Measurements from ENCODE around the gene TRIM7.
A peak's percentile ranks its signal among the peaks of the same experiment; 100 is the strongest.
"Not testable (repeated sequence)": the region's sequence is repeated elsewhere in the genome, so short reads cannot be mapped to it uniquely, and the experiment has no call there.

TRIM7 gene

DNA sequence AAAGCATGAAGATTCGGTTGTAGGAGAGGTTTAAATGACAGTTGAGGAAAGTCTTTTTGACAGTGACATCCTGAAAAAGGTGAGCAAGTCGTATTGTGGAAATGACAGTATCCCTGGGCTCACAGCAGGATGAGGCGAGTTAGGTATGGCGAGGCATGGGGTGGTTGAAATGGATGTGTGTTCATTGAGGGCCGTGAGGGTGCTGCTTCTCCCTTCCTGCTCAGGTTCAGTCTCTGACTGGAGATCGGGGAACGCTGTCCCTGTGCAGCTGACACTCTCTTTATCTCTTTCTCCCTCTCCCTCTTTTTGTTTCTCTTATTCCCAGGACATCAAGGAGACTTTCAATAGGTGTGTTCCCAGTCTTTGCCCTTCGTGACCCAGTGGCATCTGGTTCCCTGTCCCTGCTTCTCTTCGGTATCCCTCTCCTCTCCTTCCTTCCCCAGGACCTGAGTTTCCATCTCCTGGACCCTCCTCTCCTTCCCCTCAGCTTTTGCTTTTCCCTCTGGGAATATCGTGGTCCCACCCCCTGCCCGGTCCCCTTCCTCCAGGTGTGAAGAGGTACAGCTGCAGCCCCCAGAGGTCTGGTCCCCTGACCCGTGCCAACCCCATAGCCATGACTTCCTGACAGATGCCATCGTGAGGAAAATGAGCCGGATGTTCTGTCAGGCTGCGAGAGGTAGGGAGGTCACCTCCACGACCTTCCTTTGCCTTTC lies 28.2 kb upstream of the TRIM7 start:
- no peak for DNase-seq (ENCODE audit: low read depth)

- DNase-seq (ENCODE audit: low read depth), result no peak
Measured at GRCh38 chr5:181232593-181232992, 27.6 kb upstream of the TRIM7 start.

DNA sequence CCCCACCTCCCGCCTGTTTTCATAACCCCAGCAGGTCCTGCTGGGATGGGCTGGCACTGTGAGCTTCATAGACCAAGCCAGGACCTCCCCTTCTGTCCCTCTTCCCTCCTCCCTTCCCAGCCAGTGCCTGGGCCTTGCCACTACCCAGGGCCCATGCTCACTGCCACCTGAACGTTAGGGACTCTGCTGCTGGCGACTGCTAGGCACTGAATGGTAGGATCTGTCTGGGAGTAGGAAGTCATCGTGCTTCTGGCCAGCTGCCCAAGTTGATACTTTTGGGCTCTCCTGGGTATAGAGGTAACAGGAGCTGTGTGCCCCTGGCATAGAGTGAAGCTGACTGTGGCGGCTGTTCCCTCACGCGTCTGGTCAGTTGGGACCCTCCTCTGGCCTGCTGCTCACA lies 26.4 kb upstream of the TRIM7 start:
- DNase-seq (ENCODE audit: low read depth), result no peak

GRCh38 chr5:181230551-181230950 lies 25.6 kb upstream of the TRIM7 start:
- no peak for DNase-seq (ENCODE audit: low read depth)

- no peak for DNase-seq (ENCODE audit: low read depth)
Measured at GRCh38 chr5:181229996-181230395, 25.0 kb upstream of the TRIM7 start.

- no peak for DNase-seq (ENCODE audit: low read depth)
Measured at GRCh38 chr5:181224390-181225229, 19.6 kb upstream of the TRIM7 start.

DNA sequence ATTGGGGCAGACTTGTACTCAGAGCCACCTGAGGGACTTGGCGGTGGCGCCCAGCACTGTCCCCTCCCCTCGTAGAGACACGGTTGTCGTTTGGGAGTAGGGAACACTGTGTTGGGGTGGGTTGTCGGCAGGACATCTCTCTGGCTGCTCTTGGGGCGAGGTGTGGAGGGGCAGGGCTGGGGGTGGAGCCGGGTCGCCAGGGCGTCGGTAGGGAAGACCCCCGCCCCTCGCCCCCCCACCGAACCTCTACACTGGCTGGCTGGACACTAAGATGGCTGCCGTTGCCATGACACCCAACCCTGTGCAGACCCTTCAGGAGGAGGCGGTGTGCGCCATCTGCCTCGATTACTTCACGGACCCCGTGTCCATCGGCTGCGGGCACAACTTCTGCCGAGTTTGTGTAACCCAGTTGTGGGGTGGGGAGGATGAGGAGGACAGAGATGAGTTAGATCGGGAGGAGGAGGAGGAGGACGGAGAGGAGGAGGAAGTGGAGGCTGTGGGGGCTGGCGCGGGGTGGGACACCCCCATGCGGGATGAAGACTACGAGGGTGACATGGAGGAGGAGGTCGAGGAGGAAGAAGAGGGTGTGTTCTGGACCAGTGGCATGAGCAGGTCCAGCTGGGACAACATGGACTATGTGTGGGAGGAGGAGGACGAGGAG lies 18.9 kb upstream of the TRIM7 start:
- no peak for DNase-seq (ENCODE audit: low read depth)

DNA sequence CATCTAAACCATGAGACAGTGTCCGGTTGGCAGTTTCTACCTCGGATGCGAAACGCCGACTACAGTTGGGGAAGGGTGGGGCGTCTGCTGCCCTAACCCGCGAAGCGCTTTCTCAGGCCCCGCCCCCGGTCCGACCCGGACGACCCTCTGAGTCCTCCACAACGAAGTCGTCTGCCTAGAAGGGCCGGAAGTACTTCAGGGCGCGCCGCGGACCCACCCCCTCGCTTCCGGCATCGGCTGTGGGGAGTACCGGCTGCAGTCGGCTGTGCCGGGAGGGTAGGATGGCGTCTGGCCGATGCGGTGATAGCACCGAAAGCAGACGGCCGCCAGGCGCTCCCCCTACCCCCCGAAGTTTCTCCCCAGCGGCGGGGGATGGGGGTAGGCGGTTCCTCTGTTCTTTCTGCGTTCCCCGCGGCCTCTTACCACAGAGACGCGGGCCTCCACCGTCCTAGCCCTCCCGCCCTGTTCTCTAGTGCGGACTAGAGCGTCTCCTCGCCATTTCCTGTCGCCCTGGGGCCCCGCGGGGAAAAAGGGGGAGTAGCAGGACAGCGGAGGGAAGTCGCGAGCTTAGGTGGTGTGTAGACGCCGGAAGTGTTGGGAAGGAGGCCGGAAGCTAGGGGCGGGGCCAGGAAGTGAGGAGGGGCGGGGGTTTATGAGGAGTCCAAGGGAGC lies 18.2 kb upstream of the TRIM7 start, which contains the start of gene TRIM41:
Gene TRIM41, plus strand, starts transcription at position 224 of the 671 bp plus-strand sequence. CDS start 719 bp downstream, outside the sequence.
- DNase-seq (ENCODE audit: low read depth), result peak; percentile 97

- DNase-seq (ENCODE audit: low read depth), result no peak
Measured at GRCh38 chr5:181222630-181223057, 17.6 kb upstream of the TRIM7 start.

GRCh38 chr5:181221792-181222629 lies 17.0 kb upstream of the TRIM7 start:
- DNase-seq (ENCODE audit: low read depth), result peak; percentile 96

DNA sequence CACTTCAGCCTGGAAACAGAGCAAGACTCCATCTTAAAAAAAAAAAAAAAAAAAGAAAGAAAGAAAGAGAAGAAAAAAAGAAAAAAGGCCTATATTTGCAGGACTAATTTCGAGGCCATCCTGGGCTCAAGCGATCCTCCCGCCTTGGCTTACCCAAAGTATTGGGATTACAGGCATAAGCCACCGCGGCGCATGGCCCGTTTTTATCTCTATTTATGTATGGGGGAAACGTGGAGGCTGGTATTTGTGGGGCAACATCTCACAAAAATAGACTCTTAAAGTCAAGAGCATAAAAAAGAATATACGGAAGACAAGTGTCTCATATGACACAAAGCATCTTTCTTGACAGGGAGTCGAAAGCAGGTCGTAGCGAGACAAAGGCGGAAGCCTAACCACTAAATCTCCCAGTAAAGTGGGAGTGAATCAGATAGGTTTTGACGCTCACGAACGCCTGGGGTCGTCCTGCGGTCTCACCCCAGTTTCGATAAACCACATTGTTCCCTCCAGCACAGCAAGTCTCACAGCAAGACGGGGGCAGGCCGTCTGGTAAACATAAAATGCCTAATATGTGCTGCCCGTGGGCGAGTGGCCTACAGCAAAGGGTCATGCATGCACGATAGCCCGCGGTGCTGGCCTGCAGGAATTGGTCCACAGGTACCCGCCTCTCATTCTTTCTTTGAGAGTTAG lies 16.3 kb upstream of the TRIM7 start:
- DNase-seq (ENCODE audit: low read depth), result no peak

- DNase-seq (ENCODE audit: low read depth), result no peak
Measured at GRCh38 chr5:181220178-181220515, 15.2 kb upstream of the TRIM7 start.

DNA sequence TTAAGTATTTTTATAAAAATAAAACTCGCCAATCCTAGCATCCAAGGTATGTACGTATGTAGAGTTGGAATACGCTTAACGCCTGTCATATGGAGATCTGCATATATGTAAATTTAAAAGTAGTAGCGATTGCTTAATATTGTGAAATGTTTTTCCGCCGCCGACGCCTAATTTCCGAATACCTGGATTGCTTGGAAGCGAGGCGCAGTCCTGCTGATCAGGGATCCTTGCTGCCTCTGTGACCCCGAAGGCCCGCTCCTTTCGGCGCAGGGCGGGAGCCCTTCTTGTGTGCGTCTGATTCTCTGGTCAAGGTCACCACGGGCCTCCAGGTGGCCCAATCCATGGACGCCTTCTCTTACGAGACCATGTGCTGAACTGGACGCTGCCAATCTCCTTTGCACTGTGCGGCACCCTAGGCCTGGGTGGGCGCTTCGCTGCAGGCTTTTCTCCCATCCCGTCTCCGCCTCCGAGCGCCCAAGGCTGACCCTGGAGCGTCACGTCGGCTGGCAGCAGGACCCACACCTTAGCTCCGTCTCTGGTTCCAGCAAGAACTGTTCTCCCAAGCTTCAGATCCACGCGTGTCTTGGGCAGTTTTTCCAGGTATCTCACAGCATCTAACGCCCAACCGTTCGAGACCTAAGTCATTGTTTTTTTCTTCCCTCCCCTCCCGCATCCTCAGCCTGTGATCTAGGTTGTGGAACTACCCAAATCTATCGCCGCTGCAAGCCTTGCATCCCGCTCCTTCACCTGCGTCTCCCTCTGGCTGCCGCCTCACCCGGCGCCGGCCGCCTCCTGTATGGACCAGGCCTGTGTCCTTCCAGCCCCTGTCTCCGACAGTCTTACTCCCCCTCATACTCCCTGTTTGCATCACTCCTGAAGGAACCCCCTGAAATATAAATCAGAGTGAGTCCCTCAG lies 14.5 kb upstream of the TRIM7 start:
- DNase-seq (ENCODE audit: low read depth), result no peak

DNA sequence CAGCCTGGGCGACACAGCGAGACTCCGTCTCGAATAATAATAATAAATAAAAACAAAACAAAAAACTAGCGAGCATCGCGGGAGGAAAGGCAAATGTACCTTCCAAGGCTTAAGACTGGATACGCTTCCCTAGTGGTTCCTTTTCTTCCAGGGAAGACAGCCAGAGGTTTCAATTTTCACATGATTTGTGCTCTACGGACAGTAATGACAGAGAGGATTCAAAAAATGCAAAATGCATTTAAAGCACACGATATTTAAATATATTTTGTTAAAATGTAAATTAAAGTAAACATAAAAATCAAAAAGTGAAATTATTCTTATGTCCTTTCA lies 13.8 kb upstream of the TRIM7 start:
- DNase-seq (ENCODE audit: low read depth), result no peak

GRCh38 chr5:181217803-181218062 lies 12.7 kb upstream of the TRIM7 start:
- no peak for DNase-seq (ENCODE audit: low read depth)

- no peak for DNase-seq (ENCODE audit: low read depth)
Measured at GRCh38 chr5:181217111-181217802, 12.3 kb upstream of the TRIM7 start.

- no peak for DNase-seq (ENCODE audit: low read depth)
Measured at GRCh38 chr5:181215997-181216989, 11.3 kb upstream of the TRIM7 start.

DNA sequence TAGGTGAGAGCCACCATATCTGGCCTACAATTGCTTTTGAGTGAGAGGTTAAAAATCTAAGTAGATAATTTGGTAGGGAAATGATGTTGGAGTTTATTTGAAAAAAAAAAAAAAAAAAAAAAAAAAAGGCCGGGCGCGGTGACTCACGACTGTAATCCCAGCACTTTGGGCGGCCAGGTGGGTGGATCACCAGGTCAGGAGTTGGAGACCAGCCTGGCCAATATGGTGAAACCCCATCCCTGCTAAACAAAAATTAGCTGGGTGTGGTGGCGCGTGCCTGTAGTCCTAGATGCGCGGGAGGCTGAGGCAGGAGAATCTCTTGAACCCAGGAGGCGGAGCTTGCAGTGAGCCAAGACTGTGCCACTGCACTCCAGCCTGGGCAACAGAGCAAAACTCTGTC lies 9.3 kb upstream of the TRIM7 start:
- not testable (repeated sequence) for DNase-seq (ENCODE audit: low read depth)
